Right lung (tissue), 10 donors: ENCODE measurements around the gene POU2AF1. TPM values are rescaled to one million over a fixed set of nuclear protein-coding genes. Genes with fewer than 3 reads are reported as not detected.
A peak's percentile ranks its signal among the peaks of the same experiment; 100 is the strongest.

Source experiments
- DNase-seq, 2 donors: peaks; one replicate each; pipeline ENCODE4 v3.0.0-alpha.2; 2013
- long read RNA-seq, 8 donors: transcript quantifications; one replicate each; lab custom pipeline, GENCODE V29; 2026
- polyA plus RNA-seq, 5 donors: library from polyadenylated mRNA; unstranded; fragments of 120-200 nt; gene quantifications; one replicate each; pipeline versions ENCODE4 v1.2.1 to v1.2.3, GENCODE V29; 2013; ENCODE audit warnings: inconsistent platforms in 1 of 5, low replicate concordance in 1 of 5; ENCODE audit not compliant: insufficient read length in 5 of 5, insufficient read depth in 1 of 5

Gene POU2AF1
- 1 to 10 TPM in 1 of 5 donors, under 1 TPM in 4; 0.33 to 1.1 (median 0.91) TPM for polyA plus RNA-seq
- long read RNA-seq, donor 1: 0 reads
- long read RNA-seq, donor 2: 0 reads
- long read RNA-seq, donor 3: 0 reads
- long read RNA-seq, donor 4: 0 reads
- long read RNA-seq, donor 5: 0 reads
- long read RNA-seq, donor 6: 0 reads
- long read RNA-seq, donor 7: 0 reads
- long read RNA-seq, donor 8: 0 reads

GRCh38 chr11:111378861-111379601, at the start of gene POU2AF1:
Gene POU2AF1 (minus strand): TSS chr11:111379275. CDS start chr11:111379177, 98 bp downstream.
- DNase-seq: no peak

GRCh38 chr11:111428113-111428876, 49.2 kb upstream of the POU2AF1 start:
- DNase-seq: no peak

- no peak for DNase-seq
Observed at GRCh38 chr11:111427471-111427912, 48.4 kb upstream of the POU2AF1 start.

GRCh38 chr11:111426617-111427016, 47.5 kb upstream of the POU2AF1 start:
- DNase-seq: no peak

GRCh38 chr11:111423250-111423615, 44.2 kb upstream of the POU2AF1 start:
- DNase-seq: no peak

GRCh38 chr11:111422494-111423249, 43.6 kb upstream of the POU2AF1 start:
- DNase-seq: peak in 1 of 2 donors; percentile 44

GRCh38 chr11:111421251-111421650, 42.2 kb upstream of the POU2AF1 start:
- DNase-seq: no peak

GRCh38 chr11:111419641-111420327, 40.7 kb upstream of the POU2AF1 start:
- DNase-seq: no peak

GRCh38 chr11:111419181-111419580, 40.1 kb upstream of the POU2AF1 start:
- no peak for DNase-seq

GRCh38 chr11:111418436-111418787, 39.3 kb upstream of the POU2AF1 start:
- DNase-seq: no peak

GRCh38 chr11:111417766-111418435, 38.8 kb upstream of the POU2AF1 start:
- peak; percentile 74 for DNase-seq

- no peak for DNase-seq
Observed at GRCh38 chr11:111417011-111417765, 38.1 kb upstream of the POU2AF1 start.

- DNase-seq: no peak
Observed at GRCh38 chr11:111416231-111416960, 37.3 kb upstream of the POU2AF1 start.

GRCh38 chr11:111414936-111415335, 35.9 kb upstream of the POU2AF1 start:
- no peak for DNase-seq

- no peak for DNase-seq
Observed at GRCh38 chr11:111414267-111414931, 35.3 kb upstream of the POU2AF1 start.

GRCh38 chr11:111413849-111414248, 34.8 kb upstream of the POU2AF1 start:
- no peak for DNase-seq

GRCh38 chr11:111412293-111412692, 33.2 kb upstream of the POU2AF1 start:
- no peak for DNase-seq

- DNase-seq: no peak
Observed at GRCh38 chr11:111411456-111411855, 32.4 kb upstream of the POU2AF1 start.

- DNase-seq: no peak
Observed at GRCh38 chr11:111410951-111411350, 31.9 kb upstream of the POU2AF1 start.
